Activated CD4-positive, alpha-beta T cell treated with anti-CD3 and anti-CD28 coated beads, Interleukin-2, amount 50 U/mL, for 1 hour (primary cell): ENCODE measurements around the gene WBP1.
A peak's percentile ranks its signal among the peaks of the same experiment; 100 is the strongest.
"Not testable (repeated sequence)": the region's sequence is repeated elsewhere in the genome, so short reads cannot be mapped to it uniquely, and the experiment has no call there.

Experiments used
- DNase-seq: peaks from one replicate; pipeline ENCODE4 v3.0.0-alpha.2; 2020

Gene WBP1

DNA sequence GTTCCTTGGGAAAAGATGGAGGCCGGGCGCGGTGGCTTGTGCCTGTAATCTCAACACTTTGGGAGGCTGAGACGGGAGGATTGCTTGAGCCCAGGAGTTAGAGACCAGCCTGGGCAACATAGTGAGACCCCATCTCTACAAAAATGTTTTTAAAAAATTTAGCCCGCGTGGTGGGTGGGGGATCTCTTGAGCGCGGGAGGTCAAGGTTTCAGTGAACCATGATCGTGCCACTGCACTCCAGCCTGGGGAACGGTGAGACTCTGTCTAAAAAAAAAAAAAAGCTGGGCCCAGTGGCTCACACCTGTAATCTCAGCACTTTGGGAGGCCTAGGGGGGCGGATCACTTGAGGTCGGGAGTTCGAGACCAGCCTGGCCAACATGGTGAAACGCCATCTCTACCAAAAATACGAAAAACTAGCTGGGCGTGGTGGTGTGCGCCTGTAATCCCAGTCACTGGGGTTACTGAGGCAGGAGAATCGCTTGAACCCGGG lies 25.5 kb downstream of the WBP1 start:
- DNase-seq: not testable (repeated sequence)

DNA sequence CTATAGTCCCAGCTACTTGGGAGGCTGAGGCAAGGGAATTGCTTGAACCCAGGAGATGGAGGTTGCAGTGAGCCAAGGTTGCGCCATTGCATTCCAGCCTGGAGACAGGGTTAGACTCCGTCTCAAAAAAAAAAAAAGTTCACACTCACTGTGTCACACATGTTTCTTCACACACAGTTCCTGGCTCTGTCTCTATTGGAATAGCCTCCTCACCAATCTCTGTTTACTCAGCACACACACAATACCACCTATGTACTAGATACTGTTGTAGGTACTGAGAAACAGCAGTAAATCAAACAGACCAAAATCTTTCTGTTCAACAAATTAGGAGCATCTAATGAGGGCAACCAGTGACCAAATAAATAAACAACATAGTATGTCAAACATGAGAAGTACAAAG lies 27.9 kb downstream of the WBP1 start:
- no peak for DNase-seq

DNA sequence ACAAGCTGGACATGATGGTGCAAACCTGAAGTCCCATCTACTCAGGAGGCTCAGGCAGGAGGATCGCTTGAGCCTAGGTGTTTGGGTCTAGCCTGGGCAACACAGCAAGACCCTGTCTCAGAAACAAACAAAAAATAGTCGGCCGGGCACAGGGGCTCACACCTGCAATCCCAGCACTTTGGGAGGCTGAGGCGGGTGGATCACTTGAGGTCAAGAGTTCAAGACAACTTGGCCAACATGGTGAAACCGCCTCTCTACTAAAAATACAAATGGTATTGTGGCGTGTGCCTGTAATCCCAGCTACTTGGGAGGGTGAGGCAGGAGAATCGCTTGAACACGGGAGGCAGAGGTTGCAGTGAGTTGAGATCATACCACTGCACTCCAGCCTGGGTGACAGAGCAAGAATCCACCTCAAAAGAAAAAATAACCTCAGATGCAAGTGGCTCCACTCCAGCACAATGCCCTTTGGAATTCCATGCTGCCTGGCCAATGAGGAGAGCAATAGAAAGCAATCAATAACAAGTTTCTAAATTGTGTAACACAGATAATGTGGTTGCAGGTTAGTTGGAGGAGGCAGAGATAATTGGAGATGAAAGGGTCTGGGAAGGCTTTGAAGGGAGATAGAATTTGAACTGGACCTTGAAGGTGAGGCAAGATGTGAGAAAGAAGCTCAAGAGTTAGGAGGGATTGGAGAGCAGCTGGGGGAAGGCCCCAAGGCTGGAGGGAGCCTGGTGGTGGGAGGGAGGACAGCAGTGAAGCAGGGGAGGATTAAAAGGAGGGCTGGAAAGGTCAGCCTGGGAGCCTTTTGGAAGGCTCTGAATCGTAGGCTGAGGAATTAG lies 30.6 kb downstream of the WBP1 start:
- DNase-seq: no peak

DNA sequence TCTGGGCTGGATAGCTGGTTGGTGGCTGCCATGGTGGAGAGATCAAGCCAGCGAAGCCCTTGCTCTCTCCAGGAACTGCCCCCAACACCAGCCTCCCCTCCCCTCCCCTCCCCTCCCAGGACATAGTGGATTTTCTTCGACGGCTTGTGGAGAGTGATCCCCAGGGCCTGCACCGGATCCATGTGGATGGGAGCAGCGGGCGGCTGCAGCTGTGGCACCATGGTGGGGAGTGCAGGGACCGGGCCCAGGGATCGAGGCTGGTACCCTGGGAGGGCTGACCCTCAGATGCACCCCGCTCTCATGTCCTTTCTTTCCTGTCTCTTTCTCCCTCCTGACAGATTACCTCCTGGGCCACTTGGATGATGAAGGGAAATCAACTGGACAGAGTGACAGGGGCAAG lies 31.7 kb downstream of the WBP1 start:
- DNase-seq: no peak

DNA sequence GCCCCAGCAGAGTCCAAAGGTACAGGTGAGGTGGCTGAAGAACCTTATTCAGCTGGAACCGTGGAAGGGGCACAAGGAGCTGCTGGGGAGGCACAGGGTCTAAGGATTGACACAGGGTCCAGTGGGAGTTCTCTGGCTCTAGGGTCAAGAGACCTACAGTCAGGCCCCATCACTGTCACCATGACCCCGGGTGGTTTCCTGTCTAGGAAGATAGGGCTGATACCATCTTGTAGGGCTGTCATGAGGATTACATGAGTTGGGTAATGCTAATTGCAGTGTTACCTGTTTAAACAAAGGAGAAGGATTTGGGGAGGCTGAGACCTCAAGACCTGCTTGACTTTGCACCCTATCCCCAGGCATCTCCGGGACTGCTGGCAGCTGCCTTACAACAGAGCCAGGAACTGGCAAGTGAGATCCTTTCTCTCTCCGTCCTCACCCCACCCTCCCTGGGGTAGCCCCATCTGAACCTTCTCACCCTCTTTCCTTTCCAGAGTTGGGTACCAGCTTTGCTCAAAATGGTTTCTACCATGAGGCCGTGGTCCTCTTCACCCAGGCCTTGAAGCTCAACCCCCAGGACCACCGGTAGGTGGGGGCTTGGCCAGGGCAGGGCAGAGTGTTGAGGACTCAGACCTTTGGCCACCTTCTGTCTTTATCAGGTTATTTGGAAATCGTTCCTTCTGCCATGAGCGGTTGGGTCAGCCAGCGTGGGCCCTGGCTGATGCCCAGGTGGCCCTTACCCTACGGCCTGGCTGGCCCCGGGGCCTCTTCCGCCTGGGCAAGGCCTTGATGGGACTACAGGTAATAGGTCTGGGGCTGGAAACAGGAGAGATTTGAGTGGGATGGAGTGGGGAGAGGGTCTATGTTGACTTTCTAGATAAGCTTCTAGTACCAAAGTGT lies 33.7 kb downstream of the WBP1 start:
- no peak for DNase-seq

DNA sequence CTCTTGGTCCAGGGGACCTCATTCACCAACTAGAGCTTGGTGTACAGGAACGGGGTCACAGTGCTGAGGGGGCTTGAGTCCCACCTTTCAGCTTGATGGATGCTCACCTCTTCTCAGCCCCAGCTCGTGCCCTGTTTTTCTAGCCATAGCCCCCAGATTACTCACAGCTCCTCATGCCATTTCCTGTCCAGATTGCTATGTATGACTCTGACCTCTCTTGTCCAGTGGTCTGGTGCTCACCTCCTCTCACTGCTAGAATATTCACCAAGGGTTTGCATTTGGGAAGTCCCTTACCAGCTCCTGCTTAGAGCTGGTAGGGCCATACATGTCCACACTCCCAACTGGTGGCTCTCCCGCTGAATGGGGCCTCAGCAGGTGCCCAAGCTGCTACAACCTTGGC lies 35.3 kb downstream of the WBP1 start:
- no peak for DNase-seq

DNA sequence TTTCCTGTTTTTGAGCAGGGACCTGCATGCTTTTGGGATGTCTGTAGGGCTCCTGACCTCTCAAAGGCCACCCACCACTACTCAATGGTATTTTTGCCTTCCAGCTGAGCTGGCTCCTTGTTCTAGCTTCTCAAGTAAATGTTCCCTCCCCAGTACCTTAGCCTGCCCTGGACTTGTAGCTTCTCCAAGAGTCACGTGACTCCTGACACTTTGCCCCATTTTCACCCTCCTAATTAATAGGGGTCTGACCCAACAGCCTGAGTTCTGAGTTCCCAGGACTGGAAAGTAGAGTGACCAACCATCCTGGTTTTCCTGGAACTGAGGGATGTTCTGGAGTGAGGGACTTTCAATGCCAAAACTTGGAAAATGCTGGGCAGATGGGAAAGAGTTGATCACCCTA lies 37.2 kb downstream of the WBP1 start:
- DNase-seq: no peak

DNA sequence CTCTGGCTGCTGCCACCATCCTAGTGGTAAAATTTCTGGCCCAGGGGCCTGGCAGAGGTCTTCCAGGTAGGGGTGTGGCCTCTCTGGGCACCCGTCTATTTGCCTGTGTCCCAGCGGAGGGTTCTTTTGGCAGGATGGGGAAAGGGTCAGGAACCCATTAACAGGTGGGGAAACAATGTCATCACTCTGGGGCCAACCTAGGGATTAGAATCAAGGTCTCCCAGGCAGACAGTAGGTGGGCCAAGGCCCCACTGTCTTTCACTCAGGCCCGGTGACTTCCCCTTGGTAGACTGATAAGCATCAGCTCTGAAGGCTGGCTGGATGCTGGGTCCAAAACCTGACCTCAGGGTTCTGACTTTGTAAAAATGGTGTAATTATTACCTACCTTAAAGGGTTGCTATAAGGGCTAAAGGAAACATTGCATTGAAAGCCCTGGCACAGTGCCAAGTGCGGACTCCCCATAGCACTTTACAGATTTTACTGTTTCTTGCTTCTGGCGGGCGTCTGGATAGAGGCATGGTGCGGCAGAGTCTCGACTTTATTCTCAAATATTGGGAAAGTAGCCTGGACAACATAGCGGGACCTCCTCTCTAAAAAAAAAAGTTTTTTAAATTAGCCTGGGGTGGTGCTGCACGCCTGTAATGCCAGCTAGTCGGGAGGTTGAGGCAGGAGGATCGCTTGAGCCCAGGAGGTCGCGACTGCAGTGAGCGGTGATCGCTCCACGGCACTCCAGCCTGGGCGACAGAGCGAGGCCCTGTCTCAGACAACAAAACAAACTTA lies 38.9 kb downstream of the WBP1 start:
- DNase-seq: no peak

DNA sequence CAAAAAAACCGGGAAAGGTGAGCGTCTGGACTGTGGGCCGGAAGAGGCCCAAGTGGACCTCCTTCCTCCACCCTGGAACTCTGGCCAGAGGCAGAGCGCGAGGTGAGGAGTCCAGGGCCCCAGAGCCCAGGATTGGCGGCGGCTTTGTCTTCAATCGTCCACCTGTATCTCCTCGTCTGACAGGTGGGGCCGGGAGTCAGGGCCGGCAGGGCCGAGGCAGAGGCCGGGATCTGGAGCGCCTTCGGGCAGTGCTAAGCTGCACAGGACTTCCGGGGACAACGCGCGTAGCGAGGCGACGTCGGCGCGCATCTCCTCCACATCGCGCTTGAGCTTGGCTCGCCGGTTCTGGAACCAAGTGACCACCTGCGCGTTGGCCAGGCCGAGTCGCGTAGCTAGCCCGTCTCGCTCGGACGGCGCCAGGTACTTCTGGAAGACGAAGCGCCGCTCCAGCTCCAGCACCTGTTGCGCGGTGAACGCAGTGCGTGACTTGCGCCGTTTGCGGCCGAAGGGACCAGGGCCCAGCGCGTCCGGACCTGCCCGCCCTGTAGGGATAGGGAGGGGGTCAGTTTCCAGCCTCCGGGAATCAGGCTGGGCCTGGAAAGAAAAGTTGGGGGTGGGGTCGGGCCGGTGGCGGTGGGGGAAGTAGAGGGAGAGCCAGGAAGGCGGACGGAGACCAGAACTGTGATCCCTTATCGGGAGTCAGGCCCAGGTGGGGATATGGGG lies 39.7 kb downstream of the WBP1 start:
- DNase-seq: peak; percentile 27

DNA sequence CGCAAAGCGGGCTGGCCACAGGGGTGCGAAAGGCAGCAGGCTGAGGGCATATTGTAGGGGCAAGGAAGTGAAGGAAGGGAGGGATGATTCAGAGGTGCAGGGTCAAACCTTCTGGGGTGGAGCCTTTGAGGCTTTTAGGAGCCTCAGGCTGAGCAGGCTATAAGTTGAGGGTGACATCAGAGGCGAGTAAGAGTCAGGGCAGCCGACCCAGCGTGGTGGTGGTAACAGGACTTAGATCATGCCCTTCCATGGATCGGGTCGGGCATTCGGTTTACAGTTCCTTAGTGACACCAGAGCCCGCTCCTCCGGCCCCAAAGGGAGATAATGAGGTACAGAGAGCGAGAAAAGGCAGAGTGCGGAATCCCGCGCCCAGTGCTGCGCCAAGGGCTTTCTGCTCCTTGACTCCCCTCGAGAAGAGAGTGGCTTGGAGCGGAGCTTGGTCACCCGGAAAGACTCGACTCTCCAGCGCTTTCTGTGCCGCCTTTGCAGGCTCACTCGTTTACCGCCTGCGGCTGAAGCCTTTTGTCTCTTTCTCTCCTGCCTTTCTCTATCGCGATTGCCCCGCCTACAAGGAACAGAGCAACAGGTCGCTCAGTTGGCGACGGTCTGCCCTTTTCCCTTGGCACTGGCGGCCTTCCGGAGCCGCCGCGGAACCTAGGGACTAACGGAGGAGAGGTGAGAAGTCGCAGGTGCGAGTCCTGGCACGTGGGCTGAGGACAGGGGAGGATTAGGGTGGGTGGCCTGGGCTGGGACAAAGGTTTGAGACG lies 40.4 kb downstream of the WBP1 start:
- DNase-seq: no peak

DNA sequence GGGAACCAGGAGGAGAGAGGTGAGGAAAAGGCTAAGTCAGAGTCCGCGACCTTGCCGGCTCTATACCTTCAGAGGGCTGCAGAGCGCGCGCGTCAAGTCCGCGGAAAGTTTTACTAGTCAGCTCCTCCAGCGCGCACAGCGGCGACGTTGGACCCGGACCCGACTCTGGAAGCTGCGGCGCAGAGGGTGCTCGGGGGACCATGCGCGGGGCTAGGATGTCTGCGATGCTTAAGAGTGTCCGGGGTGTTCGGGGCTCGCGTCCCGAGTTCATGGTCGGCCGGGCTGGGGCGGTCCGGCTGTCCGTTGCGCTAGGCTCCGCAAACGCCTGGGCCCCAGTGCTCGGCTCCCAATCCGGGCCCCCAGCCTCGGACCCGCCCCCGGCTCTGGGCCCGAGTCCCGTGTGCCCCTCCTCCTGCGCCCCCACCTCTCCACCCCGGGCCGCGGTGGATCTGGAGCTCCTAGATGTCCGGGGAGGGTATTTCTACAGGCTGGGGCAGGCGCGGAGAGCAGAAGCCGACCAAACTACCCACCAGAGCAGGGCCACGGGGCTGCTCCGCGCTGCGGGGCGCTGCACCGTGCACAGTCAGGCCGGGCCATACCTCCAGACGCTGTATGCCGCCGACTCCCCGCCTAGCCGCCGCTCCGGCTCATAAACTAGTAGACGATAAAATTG lies 41.2 kb downstream of the WBP1 start, which contains the start of gene LBX2:
Gene LBX2 (minus strand): TSS at position 337 of the 673 bp plus-strand sequence. CDS start 66 bp downstream, at position 271.
- peak; percentile 41 for DNase-seq

DNA sequence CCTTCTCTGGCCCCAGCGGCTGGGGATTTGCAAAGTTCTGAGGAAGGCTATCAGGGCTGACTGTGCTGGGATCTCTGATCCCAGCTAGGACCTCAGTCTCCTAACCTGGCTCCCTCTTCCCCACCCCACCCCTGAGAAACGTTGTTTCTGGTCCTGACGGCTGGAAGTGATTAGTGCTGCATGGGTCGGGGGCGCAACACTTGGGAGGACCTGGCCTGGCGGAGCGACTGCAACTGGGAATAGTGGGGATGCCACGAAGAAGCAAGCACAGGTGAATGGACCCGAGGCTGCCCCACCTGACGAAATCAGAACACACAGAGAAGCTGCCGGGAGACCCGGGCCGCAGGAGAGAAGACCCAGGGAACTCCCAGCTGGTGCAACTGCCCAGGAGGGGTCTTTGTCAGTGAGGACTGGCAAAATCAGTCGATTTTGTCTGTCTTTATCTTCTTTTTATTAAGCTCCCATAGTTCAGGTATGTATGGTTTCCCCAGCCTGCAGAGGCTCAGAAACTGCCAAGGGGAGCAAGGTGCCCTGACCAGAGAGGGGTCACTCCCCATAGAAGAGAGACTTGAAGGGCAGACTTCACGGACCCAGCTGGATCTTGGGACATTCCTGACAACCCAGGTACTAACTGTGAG lies 41.8 kb downstream of the WBP1 start:
- no peak for DNase-seq

DNA sequence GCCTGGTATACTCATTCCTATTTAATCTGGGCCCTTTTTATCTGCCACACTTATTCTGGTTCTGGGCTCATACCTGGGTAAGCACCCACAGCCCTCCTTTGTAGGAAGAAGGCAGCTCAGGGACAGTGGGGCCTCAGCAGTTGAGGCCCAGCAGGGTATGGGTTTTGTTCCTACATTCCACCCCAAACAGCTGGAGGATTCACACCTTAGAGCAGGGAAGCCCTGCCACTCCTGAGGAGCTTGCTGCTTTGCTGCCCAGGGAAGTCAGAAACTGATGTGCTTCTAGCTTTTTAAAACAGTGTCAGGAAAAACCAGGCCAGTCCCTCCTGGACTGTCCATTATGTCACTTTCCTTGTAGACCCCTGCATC lies 42.3 kb downstream of the WBP1 start:
- no peak for DNase-seq

DNA sequence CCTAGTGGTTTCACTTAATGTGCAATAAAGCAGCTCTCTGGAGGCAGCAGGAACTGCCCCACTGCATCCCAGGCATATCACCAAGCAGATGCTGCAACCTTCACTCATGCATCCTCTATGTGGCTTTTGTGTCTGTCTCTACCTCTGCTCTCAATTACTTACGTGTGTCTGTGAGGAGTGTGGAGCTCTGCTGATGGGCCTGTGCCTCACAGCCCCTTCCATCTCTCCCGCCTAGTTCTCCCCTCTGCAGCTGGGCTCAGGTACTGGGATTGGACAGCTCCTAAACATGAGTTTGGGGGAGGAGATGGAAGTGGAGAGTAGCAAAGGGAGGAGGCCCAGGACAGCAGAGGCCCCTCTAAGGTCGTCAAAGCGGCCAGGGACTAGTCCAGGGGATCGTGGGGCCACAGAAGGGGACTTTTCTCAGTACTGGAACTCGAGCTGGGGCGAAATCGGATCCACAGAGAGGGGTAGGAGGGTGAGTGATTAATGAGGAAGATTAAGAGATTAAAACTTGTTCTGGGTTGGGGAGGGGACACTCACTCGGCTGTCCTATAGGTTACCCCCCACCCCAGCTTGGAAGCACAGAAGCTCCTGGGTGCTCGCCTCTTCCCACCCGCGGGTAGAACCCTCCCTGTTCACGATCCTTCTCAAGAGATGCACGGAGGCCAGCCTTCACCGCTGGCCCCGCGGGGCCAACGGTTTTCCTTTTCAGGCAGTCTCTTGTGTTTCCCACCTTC lies 43.3 kb downstream of the WBP1 start:
- no peak for DNase-seq

DNA sequence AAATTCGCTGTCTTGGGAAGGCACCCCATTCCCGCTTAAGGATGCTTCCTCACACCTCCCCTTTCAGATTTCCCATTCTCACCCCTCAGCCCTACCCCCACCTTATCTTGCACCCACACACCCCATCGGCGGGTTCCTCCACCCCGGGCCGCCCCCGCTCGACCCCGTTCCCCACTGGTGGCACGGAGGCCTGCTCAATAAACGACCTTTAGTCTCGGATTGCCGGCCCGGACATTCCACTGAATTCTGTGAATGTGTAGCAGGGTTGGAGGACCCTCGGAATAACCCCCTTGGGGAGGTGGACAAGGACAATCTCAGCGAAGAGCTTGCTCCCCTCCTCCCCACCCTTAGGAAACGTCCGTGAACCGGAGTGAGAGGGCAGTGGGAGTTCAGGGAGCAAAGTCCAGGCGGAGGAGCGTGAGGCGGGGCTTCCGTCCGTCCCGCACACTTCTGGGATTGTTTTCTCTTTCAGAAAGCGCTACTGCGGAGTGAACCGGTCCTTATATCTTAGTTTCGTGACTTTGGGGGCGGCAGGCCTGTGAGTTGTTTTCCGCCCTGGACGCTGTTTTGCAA lies 44.0 kb downstream of the WBP1 start:
- DNase-seq: no peak

DNA sequence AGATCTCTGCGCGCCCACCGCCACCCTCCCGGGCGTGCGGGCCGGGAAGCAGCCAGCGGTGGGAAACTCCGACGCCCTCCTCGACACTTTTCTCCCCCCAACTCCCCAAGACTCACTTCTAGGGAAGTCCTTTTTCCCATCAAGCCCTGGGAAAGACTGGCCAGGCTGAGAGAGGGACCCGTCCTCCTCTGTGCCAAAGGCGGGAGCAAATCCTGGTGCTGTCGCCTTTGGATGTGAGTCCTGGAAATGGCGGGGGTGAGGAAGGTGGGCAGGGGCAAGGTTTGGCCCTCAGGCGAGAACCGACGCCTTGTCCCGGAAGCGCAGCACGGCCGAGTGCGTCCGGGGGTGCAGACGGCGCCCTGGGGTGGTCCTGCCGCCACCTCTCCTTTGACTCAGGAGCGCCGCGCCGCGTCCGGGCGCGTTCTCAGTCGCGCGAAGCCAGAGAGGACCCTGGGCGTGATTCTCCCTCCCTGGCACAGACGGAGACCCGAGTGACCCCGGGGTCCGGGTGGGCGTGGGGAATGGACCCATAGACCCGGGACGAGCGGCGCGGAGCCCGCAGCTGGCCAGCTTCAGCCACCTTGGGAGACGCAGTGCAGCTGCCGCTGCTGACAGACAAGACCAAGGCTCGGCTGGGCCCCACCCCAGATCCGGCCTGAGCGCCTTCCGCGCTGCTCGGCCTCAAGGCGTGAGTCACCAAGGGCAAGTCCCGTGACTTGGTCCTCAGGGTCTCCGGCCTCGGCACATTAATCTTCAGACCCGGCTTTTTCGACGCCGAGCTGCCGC lies 44.7 kb downstream of the WBP1 start:
- DNase-seq: peak; percentile 23

DNA sequence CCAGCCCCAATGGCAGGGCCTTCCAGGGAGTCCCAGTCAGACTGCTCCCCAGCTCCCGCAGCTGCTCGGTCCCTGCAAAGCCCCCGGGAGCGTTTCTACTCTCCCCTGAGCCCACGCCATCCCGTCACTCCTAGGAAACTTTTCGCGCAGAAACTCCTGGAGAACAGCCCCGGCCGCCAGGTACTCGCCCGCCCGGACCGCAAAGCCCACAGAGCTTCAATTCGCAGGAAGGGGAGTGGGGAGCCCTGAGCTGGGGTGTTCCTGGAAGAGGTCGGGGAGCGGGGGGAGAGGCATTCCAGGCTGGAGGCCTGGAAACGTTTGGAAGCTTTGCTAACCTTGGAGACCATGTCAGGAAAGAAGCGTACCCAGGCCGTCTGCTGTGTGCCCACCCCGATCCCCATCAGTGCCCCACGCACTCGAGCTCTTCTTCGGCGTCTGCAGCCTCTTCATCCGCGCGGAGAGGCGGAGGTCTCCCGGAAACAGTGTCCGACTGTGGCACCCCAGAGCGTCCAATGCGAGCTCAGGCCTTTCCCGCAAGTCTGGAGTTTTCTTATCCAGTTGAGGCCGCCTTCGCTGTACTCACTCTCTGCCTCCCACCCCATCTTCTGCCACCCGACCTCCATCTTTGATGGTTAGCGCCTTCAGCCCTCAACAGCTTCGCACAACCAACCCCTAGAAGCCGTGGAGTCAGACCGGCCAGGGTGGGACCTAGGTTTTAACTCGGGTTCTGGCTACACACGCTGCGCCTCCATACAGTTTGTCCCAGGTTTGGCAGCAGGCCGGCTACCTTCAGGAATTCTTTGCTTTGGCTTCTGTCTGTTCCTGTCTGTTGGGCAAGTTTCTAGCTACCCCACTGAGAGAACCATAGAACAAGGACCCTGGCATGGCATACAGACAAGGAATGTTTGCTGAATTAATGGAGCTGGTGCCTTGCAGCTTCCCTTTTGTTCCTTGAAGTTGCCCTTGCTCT lies 45.6 kb downstream of the WBP1 start:
- DNase-seq: no peak
